Calu3 (cell line): ENCODE data around the gene SLC35A4. TPM values are rescaled to one million over a fixed set of nuclear protein-coding genes. Genes with fewer than 3 reads are reported as not detected.
A peak's percentile ranks its signal among the peaks of the same experiment; 100 is the strongest.

Source experiments
- BruUV-seq: library from RNA; stranded (reverse); fragments of 400-500 nt; replicated peaks from 2 replicates; lab custom pipeline; 2021; lab: Mats Ljungman, UMichigan
- CTCF ChIA-PET: fragments of 300-600 bp; sonication (Branson Sonifier 250); formaldehyde crosslinking; loops from one replicate; lab custom pipeline; 2022; ENCODE audit warnings: antibody characterized with exemption; lab: Charles Lee
- DNase-seq: peaks from one replicate; pipeline ENCODE4 v3.0.0; 2022
- H3K27ac Mint-ChIP-seq: one replicate; pipeline ENCODE4 v1.8.0; 2022; ENCODE audit warnings: mixed read lengths; ENCODE audit not compliant: unreplicated experiment
- H3K27me3 Mint-ChIP-seq: one replicate; pipeline ENCODE4 v1.8.0; 2022; ENCODE audit warnings: mixed read lengths; ENCODE audit not compliant: unreplicated experiment
- H3K36me3 Mint-ChIP-seq: one replicate; pipeline ENCODE4 v1.8.0; 2022; ENCODE audit warnings: mild to moderate bottlenecking, moderate library complexity, mixed read lengths; ENCODE audit not compliant: insufficient read depth, unreplicated experiment
- H3K4me1 Mint-ChIP-seq: one replicate; pipeline ENCODE4 v1.8.0; 2022; ENCODE audit warnings: mild to moderate bottlenecking, low read depth, mixed read lengths; ENCODE audit not compliant: unreplicated experiment
- H3K4me3 Mint-ChIP-seq: one replicate; pipeline ENCODE4 v1.8.0; 2022; ENCODE audit warnings: mild to moderate bottlenecking, low read depth, moderate library complexity, mixed read lengths; ENCODE audit not compliant: unreplicated experiment
- H3K9me3 Mint-ChIP-seq: one replicate; pipeline ENCODE4 v1.8.0; 2022; ENCODE audit warnings: low read depth, mixed read lengths; ENCODE audit not compliant: unreplicated experiment
- intact Hi-C: fragments of 100-400 bp; cut with micrococcal nuclease; formaldehyde crosslinking; loops from one replicate; pipeline ENCODE4 v1.10.0; 2022; ENCODE audit not compliant: unreplicated experiment
- total RNA-seq: library from RNA; stranded (reverse); gene quantifications from 2 replicates; pipeline ENCODE4 v1.2.3, GENCODE V29; 2022
- TF ChIP-seq, protein P1 (sequence below): fragments of 200-600 bp; IDR thresholded peaks from one replicate; pipeline ENCODE4 v1.8.0; 2022; ENCODE audit warnings: antibody characterized with exemption; ENCODE audit not compliant: unreplicated experiment

Gene SLC35A4
- total RNA-seq, 1 experiment from 2014 or later, result 80.6 TPM

DNA sequence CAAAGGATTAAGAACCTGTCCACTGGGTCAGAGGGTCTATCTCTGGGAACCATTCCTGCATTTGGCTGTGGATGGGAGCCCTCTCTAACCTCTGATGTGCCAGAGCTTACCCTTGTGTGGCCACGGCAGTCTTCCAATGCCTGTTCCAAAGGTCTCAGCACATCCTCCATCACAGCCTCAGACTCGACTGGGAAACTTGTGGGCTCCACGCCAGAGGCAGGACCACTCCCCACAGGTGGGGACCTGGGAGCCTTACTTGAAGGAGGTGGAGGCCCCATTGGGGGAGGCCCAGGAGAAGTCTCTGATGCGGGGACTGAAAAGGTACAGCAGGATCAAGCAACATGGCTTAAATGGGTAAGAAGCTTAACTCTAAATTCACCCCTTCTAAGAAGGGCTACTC is 12.8 kb upstream of the SLC35A4 start:
- CTCF ChIA-PET, result interaction anchor here (0.7 kb wide), 1 partner anchor 8 kb away, joined by 3 read pairs; no protein-coding TSS in a partner anchor
- BruUV-seq, result no TSS peak
- TF ChIP-seq, protein P1, sequence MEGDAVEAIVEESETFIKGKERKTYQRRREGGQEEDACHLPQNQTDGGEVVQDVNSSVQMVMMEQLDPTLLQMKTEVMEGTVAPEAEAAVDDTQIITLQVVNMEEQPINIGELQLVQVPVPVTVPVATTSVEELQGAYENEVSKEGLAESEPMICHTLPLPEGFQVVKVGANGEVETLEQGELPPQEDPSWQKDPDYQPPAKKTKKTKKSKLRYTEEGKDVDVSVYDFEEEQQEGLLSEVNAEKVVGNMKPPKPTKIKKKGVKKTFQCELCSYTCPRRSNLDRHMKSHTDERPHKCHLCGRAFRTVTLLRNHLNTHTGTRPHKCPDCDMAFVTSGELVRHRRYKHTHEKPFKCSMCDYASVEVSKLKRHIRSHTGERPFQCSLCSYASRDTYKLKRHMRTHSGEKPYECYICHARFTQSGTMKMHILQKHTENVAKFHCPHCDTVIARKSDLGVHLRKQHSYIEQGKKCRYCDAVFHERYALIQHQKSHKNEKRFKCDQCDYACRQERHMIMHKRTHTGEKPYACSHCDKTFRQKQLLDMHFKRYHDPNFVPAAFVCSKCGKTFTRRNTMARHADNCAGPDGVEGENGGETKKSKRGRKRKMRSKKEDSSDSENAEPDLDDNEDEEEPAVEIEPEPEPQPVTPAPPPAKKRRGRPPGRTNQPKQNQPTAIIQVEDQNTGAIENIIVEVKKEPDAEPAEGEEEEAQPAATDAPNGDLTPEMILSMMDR, result no peak
- Mint-ChIP-seq H3K4me3 (no peak overlapping the region), H3K9me3 (no peaks in the 10 kb centered on the region), H3K27me3 (no peaks in the 10 kb centered on the region), H3K36me3 (peaks cover 86% of the 10 kb centered on the region), H3K27ac (peak overlapping the region; percentile 6), H3K4me1 (peaks cover 58% of the 10 kb centered on the region)
- intact Hi-C loops, result loop anchor here (10.0 kb wide), 1 partner anchor 163 kb away; no protein-coding TSS in a partner anchor
- DNase-seq, result no peak

DNA sequence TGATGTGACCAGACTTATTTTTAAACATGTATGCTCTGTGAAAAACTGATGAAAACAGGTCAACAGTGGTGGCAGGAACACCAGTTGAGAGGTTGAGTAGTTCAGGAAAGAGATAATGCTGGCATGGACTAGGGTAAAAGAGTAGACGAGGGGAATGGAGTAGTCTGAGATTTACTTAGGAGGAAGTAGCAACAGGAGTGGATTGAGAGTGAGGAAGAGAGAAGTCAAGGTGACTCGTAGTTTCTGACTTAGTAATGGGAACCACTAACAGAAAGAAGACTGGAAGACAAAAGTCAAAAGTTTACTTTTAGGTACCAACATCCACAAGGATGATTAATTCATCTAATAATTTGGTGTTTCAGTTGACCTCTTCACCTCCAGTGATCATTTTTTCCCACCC is 11.0 kb upstream of the SLC35A4 start:
- TF ChIP-seq, protein P1, result no peak
- peaks cover 81% of the 10 kb centered on the region for H3K36me3 Mint-ChIP-seq
- peak overlapping the region; percentile 34 for H3K27ac Mint-ChIP-seq
- peaks cover 60% of the 10 kb centered on the region for H3K4me1 Mint-ChIP-seq
- no peak overlapping the region for H3K4me3 Mint-ChIP-seq
- no TSS peak for BruUV-seq
- no peaks in the 10 kb centered on the region for H3K27me3 Mint-ChIP-seq
- CTCF ChIA-PET, result no interaction called here
- DNase-seq, result no peak
- H3K9me3 Mint-ChIP-seq, result no peaks in the 10 kb centered on the region
- intact Hi-C loops, result loop anchor here (10.0 kb wide), 1 partner anchor 161 kb away; no protein-coding TSS in a partner anchor

DNA sequence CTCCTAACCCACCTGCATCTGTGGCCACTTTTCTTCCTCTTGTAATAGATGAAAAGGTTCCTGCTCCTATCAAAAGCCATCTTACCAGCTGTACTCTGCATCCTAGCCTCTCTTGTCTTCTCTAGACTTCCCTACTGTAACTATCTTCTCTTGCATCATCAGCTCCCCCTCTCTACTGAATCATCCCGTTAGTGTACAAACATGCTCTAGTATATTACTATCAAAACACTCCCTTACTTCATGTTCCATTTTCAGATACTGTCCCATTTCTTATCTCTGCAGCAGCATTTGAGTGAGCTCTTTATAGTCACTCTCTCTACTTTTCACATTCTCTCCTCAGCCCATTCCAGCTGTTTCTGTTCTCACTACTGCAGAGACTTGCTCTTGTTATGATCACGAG is 10.2 kb upstream of the SLC35A4 start:
- Mint-ChIP-seq H3K9me3 (no peaks in the 10 kb centered on the region), H3K36me3 (peaks cover 73% of the 10 kb centered on the region), H3K27me3 (no peaks in the 10 kb centered on the region), H3K27ac (peak overlapping the region; percentile 34), H3K4me3 (no peak overlapping the region), H3K4me1 (peaks cover 52% of the 10 kb centered on the region)
- TF ChIP-seq, protein P1, result no peak
- CTCF ChIA-PET, result interaction anchor here (0.6 kb wide), 1 partner anchor 963 kb away, joined by 3 read pairs; no protein-coding TSS in a partner anchor
- DNase-seq, result no peak
- intact Hi-C loops, result loop anchor here (10.0 kb wide), 1 partner anchor 160 kb away; no protein-coding TSS in a partner anchor
- BruUV-seq, result no TSS peak

DNA sequence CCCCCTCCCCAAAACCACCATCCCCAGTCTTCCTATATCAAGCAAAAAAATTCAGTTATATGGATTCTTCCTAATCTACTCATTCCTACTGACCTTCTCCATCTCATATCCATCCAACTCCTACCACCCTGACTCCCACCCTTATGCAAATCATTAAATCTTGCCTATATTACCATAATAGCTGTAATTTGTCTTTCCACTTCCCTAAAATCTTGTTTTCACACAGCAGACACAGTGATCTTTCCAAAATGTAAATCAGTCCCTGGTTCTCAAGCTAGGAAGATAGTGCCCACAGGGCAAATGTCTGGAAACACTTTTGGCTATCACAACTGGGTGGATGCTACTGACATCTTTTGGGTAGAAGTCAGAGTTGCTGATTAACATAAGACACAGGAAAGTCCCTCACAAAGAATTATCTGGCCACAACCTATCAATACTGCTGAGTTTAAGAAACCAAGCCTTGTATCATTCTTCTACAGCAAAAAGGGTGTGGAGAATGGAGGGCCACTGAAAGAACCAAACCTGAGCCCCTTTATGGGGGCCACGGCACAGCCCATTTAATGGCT is 8.8 kb upstream of the SLC35A4 start:
- DNase-seq, result no peak
- Mint-ChIP-seq H3K9me3 (no peaks in the 10 kb centered on the region), H3K4me1 (peaks cover 46% of the 10 kb centered on the region), H3K27me3 (no peaks in the 10 kb centered on the region), H3K27ac (peak overlapping the region; percentile 92), H3K4me3 (peak overlapping the region; percentile 90), H3K36me3 (peaks cover 59% of the 10 kb centered on the region)
- BruUV-seq, result no TSS peak
- CTCF ChIA-PET, result no interaction called here
- TF ChIP-seq, protein P1, result no peak
- intact Hi-C loops, result loop anchor here (2.0 to 10.0 kb wide), 2 partner anchors 83 to 159 kb away; partner anchors contain the start of gene TMCO6
